ENCODE data around the gene CNTN6. TPM values are rescaled to one million over a fixed set of nuclear protein-coding genes. Genes with fewer than 3 reads are reported as not detected.

The CNTN6 gene
- total and polyA plus RNA-seq, 12 donors = 0.01 to 0.22 (median 0.11) TPM; not detected in 9

- no peak for TF ChIP-seq CTCF (IDR thresholded peaks at IDR 0.05)
- no peaks in the 10 kb centered on the region for H3K36me3 ChIP-seq
- H3K4me1 ChIP-seq = no peaks in the 10 kb centered on the region
- intact Hi-C loops (cut with DNase I) = no loop called here
- H3K27me3 ChIP-seq = no peaks in the 10 kb centered on the region
- H3K27ac ChIP-seq = no peak overlapping the region
- H3K4me3 ChIP-seq = no peak overlapping the region
- H3K9me3 ChIP-seq = no peaks in the 10 kb centered on the region
- WGBS, 2 donors = 81 to 87% methylated on average over 3 of the region's 3 CpGs
- no peak for ATAC-seq
- DNase-seq = no peak
Measured at GRCh38 chr3:1444195-1444594, 351.4 kb downstream of the CNTN6 start.

GRCh38 chr3:1446531-1446930 is 353.7 kb downstream of the CNTN6 start:
- no peak for TF ChIP-seq CTCF (IDR thresholded peaks at IDR 0.05)
- no peak overlapping the region for H3K4me3 ChIP-seq
- no peak overlapping the region for H3K27ac ChIP-seq
- DNase-seq = no peak
- no peaks in the 10 kb centered on the region for H3K9me3 ChIP-seq
- intact Hi-C loops (cut with DNase I) = no loop called here
- no peaks in the 10 kb centered on the region for H3K36me3 ChIP-seq
- H3K4me1 ChIP-seq = no peaks in the 10 kb centered on the region
- ATAC-seq = no peak
- H3K27me3 ChIP-seq = no peaks in the 10 kb centered on the region

GRCh38 chr3:1447452-1447851 is 354.6 kb downstream of the CNTN6 start:
- Histone ChIP-seq H3K27me3 (no peaks in the 10 kb centered on the region), H3K27ac (no peak overlapping the region), H3K36me3 (no peaks in the 10 kb centered on the region), H3K4me1 (no peaks in the 10 kb centered on the region), H3K9me3 (no peaks in the 10 kb centered on the region), H3K4me3 (no peak overlapping the region)
- 31 to 78% methylated on average over 1 of the region's 1 CpG for WGBS, 2 donors
- DNase-seq = no peak
- no peak for TF ChIP-seq CTCF (IDR thresholded peaks at IDR 0.05)
- ATAC-seq = no peak
- intact Hi-C loops (cut with DNase I) = no loop called here

GRCh38 chr3:1448443-1448842 is 355.6 kb downstream of the CNTN6 start:
- Histone ChIP-seq H3K27ac (no peak overlapping the region), H3K9me3 (no peaks in the 10 kb centered on the region), H3K36me3 (no peaks in the 10 kb centered on the region), H3K27me3 (no peaks in the 10 kb centered on the region), H3K4me3 (no peak overlapping the region), H3K4me1 (no peaks in the 10 kb centered on the region)
- DNase-seq (no peak), ATAC-seq (no peak)
- TF ChIP-seq CTCF (IDR thresholded peaks at IDR 0.05) = no peak
- intact Hi-C loops (cut with DNase I) = no loop called here

Data from heart right ventricle (tissue), 16 donors.